NB4 (cell line): Measurements from ENCODE around the gene AFF1.

Source experiments
- POLR2A ChIP-seq: IDR thresholded peaks from 2 replicates; pipeline ENCODE4 v1.6.1; 2011; ENCODE audit warnings: mild to moderate bottlenecking; ENCODE audit not compliant: insufficient read length; ENCODE audit errors: extremely low read depth
- TF ChIP-seq, protein P1 (sequence below): IDR thresholded peaks from one replicate; pipeline ENCODE4 v1.5.1; 2012; ENCODE audit warnings: low read depth, low read length

DNA sequence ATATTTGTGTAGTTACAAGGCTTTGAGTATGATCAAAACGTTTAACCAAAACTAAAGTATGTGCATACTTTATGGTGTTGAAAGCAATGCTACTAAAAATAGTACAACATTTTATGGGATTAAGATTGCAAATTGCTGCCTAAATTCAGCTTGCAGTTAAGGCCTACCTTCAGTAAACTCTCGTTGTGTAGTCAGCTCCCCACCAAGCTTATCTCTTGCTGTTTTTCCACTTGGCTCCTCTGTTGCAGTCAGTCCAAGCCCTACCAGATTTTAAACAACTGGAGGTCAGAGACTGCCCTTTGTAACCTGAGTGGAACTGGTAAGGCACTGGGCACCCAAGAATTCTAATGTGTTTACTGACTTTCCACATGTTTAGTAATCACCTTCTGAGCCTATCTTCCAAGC is 25.7 kb downstream of the AFF1 start:
- TF ChIP-seq, protein P1, sequence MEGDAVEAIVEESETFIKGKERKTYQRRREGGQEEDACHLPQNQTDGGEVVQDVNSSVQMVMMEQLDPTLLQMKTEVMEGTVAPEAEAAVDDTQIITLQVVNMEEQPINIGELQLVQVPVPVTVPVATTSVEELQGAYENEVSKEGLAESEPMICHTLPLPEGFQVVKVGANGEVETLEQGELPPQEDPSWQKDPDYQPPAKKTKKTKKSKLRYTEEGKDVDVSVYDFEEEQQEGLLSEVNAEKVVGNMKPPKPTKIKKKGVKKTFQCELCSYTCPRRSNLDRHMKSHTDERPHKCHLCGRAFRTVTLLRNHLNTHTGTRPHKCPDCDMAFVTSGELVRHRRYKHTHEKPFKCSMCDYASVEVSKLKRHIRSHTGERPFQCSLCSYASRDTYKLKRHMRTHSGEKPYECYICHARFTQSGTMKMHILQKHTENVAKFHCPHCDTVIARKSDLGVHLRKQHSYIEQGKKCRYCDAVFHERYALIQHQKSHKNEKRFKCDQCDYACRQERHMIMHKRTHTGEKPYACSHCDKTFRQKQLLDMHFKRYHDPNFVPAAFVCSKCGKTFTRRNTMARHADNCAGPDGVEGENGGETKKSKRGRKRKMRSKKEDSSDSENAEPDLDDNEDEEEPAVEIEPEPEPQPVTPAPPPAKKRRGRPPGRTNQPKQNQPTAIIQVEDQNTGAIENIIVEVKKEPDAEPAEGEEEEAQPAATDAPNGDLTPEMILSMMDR, result no peak
- TF ChIP-seq POLR2A, result no peak
